RPMI8226 (cell line): Measurements from ENCODE around the gene TOMM34.

Experiments used
- DNase-seq: peaks from one replicate; pipeline ENCODE4 v3.0.0-alpha.2; 2015

TOMM34 gene

GRCh38 chr20:44962483-44962882, 2.3 kb upstream of the TOMM34 start:
- DNase-seq, result no peak

DNA sequence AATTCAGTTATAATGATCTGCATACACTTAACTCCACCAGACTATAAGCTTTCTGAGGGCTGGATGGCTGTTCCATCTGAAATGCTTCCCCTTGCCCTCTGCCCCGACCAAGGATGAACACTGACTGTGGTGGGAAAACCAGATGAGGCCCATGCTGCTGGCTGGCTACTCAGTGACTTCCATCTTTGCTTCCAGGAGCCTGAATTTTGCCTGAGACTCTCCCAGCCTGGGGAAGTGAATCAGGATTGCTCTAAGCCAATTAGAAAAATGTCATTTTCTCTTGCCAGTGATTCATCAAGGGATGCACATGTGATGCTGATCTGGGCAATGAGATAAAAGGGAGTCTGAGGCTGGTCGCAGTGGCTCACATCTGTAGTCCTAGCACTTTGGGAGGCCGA, 1.7 kb upstream of the TOMM34 start:
- DNase-seq, result no peak

DNA sequence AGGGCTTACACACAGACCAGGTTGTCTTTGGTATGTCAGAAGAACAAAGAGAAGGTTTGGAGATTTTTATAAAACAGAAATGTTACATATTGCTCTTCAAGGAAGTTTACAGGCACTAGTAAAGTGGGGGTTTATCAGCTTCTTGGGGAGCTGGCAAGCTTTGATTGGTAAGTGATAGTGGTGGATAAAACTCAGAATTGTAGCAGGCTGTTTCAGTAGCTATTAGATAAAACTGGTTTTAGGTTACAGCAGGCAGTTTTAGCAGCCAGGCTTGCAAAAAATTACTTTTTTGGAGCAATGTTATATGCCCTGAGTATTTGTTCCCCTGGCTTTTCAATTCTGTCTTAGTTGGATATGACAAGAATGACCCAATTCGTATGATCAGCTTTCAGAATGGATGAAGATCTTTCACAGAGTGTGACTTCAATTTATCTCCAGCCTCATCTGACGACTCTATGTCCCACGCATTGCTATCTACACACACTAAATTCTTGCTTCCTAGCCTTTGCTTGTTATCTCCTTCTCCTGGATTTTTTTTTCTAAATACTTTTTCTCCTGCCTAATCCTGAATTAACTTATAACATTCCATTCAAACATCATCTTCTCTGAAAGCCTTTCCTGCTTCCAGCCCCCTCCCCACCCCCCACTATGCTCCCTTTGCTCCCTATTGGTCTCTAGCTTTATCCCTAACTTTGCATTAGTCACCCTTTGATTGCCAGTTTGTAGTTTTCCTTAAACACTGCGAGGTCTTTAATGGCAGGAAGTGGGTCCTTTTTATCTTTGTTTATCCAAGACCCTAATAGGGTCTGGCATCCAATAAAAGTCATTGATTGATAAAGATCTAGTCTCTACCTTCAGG, 1.0 kb upstream of the TOMM34 start:
- DNase-seq, result no peak

DNA sequence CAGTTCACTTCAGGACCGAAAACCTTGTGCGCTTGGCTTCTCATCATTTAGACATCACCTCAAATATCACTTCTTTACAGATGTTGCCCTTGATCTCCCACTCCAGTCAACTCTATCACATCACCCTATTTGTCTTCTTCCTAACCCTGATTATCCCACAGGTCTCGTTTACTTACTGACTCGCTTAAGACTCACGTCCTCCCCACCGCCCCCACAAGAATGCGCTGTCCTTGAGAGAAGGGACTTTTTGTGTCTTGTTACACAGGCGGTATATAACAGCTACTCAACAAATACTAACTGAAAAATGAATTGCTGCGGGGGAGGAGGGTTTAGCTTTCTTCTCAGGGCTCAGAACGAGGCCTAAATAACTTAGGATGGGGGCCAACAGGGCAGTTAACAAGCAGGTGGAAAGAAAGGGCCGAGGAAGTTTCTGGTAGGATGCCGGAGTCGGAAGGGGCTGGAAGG, 527 bp downstream of the TOMM34 start:
- DNase-seq, result peak; percentile 55

GRCh38 chr20:44959082-44959637, 1.0 kb downstream of the TOMM34 start:
- peak; percentile 14 for DNase-seq

DNA sequence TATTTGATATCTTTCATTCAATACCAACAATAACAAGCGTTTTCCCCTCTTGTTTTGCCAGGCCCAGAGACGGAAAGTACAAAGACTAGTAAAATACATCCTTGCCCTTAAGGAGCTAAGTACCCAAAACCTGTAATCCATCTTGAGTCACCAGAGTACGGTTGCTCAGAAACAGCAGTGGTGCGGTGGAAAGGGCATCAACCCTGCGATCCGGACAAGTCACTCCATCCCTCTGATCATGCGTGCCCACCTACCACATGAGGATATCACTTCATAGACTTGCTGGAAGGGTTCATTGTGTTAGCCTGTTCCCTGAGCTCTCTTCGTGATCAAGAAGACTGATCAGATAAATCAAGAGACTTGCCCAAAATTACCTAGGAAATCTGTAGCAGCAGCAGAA, 1.9 kb downstream of the TOMM34 start:
- DNase-seq, result no peak

DNA sequence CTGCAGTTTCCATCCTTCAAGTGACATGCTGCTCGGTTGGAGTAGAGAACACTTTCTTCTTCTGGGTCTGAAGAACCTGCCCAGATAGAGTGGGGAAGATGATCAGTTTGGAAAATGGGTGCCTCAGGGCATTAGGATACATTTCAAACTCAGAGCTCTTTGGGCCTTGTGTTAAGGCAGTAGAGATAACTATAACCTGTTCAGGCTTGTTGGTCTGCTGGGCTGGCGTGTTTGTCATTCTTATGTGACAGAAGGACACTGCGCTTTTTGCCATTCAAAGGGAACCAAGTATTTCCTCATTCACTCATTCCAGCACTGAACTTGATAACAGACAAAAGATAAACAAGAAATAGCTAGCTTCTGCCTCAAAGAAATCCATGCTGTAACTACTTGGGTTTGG, 3.8 kb downstream of the TOMM34 start:
- DNase-seq, result no peak

- no peak for DNase-seq
These were observed 4.9 kb downstream of the TOMM34 start for GRCh38 chr20:44955270-44955669.

GRCh38 chr20:44954211-44954610, 6.0 kb downstream of the TOMM34 start:
- no peak for DNase-seq

- DNase-seq, result no peak
These were observed 7.5 kb downstream of the TOMM34 start for GRCh38 chr20:44952731-44953130.

DNA sequence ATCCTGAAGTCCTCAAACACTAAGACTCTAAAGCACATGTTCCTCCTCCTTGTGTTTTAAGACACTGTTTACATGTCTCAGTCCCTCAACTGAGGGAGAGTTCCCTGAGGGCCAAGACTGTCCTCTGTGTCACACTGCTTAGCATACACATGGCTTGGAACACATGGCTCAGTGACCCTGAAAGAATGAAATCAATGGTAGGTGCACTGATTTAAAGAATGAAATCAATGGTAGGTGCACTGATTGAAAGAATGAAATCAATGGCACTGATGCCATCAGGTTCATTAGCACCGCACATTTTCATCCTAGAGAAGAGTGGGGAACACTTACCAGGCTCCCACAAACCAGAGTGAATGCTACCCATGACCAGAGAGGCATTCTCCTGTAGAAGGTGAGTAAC, 9.8 kb downstream of the TOMM34 start:
- DNase-seq, result no peak

DNA sequence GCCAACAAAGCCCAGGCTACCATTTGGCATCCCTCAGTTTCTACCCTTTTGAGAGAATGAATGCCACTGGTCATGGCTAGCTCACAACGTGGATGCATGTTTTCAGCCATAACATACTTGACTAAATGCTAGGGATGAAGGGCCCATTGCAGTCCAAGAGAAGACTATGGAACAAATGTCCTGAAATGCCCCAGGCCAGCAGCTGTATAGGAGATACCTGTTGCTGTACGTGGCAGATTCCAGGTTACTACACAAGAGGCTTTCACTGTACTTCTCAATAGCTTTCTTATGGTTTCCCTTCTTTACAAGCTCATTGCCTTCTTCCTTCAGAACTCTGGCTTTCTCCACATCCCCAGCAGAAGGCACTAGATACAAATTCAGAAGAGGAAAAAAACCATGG, 11.7 kb downstream of the TOMM34 start:
- no peak for DNase-seq

- DNase-seq, result no peak
These were observed 12.1 kb downstream of the TOMM34 start for GRCh38 chr20:44948107-44948506.

GRCh38 chr20:44946271-44946852, 13.8 kb downstream of the TOMM34 start:
- DNase-seq, result no peak

DNA sequence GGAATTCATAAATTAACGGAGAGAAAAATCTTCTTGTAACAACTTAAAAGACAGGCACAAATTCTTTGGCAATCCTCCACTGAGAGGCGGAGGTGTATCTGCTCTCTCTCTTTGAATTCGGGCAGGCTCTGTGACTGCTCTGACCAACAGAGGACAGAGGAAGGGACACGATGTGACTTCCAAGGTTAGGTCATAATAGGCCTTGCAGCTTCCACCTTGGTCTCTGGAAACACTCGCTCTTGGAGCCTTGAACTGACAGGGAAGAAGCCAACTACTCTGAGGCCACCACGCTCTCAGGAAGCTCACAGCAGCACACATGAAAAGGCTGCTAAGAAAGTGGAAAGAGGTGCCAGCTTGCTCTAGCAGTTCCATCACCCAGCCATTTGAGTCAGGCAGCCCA, 14.9 kb downstream of the TOMM34 start:
- DNase-seq, result no peak

DNA sequence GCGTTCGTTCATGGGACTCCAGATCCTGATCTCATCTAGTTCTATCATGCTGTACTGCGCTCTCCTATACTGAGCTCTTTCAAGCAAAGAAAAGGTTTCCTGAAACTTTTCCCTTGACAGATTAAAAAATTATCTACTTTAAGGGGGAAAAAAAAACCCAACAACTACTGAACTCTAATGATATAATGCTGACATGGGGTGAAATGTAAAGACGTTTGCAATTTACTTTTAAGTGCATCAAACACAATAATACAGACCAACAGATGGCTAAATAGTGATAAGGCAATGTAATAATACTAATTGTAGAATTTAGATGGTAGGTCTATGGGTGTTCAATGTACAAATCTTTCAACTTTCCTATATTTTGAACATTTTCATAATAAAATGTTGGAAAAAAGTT, 16.4 kb downstream of the TOMM34 start:
- DNase-seq, result no peak

GRCh38 chr20:44942264-44942973, 17.8 kb downstream of the TOMM34 start:
- no peak for DNase-seq

- DNase-seq, result no peak
These were observed 19.0 kb downstream of the TOMM34 start for GRCh38 chr20:44941120-44941691.

- DNase-seq, result no peak
These were observed 21.6 kb downstream of the TOMM34 start for GRCh38 chr20:44938637-44939036.

DNA sequence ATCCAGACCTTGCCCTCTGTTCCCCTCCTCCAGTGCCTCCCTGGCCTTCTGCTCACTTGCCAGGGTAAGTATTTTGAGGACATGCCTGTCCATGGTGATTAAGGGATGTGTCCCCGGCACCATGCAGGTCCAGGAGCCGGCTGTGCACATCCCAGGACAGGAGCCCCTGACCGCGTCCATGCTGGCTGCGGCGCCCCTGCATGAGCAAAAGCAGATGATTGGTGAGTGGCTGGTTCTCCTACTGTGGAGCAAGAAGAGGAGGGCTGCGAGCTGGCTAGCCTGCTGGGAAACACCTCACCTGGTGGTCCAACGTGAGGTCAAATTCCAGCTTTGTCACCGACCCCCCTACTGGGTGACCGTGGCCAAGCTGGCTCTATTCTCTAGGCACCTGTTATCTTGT, 23.7 kb downstream of the TOMM34 start:
- DNase-seq, result no peak

DNA sequence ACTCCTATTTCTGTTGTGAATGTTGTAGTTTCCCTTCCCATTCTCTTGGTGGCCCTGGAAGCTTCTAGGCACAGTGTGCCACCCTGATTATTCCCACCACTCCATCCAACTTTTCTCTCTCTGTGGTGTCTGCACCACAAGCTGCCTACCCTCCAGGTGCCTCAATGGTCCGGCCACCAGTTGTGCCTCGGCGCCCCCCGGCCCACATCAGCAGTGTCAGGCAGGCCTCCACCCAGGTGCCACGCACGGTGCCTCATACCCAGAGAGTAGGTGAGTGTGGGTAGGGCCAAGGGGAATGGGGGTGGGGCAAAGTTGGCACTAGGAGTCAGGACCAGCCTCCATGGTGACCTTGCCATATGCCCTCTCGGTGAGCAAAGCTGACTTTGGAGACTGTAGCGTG, 27.3 kb downstream of the TOMM34 start:
- DNase-seq, result no peak

DNA sequence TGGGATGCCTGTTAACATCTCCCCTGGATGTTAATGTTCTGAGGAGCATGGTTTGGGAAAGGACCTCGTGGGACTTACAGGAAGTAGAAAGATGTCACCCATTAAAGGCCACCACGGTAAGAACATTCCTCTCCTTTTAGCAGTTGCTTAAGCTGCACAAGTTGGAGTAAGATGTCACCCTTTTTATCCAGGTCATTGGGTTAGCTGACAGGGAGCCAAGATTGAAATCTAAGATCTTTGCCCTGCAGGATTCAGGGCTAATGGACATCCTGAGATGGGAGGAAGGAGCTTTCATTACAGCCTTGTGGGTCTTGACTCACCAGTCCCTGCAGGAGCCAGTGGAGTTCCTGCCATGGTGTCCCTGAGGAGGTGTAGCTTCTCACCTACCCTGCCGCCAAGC, 28.3 kb downstream of the TOMM34 start:
- DNase-seq, result no peak

DNA sequence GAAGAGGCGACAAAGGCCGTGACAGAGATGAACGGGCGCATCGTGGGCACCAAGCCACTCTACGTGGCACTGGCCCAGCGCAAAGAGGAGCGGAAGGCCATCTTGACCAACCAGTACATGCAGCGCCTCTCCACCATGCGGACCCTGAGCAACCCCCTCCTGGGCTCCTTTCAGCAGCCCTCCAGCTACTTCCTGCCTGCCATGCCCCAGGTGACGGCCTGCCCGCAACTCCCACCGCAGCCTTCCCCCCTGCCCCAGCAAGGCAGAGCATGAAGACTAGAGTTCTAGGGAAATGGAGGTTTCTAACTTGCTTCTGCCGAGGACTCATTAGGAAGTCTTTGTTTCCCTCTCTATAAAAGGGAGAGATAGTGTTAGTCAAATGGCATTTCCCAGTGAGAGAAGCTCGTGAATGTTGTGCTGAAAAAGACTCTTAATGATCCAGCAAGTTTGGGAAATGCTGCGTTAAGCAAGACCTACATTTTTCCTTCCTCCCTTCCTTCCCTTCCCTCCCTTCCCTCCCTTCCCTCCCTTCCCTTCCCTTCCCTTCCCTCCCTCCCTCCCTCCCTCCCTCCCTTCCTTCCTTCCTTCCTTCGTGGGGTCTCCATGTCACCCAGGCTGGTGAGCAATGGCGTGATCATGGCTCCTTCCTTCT, 29.6 kb downstream of the TOMM34 start:
- DNase-seq, result no peak
